ENCODE results near the gene TESK2.

Gene TESK2

DNA sequence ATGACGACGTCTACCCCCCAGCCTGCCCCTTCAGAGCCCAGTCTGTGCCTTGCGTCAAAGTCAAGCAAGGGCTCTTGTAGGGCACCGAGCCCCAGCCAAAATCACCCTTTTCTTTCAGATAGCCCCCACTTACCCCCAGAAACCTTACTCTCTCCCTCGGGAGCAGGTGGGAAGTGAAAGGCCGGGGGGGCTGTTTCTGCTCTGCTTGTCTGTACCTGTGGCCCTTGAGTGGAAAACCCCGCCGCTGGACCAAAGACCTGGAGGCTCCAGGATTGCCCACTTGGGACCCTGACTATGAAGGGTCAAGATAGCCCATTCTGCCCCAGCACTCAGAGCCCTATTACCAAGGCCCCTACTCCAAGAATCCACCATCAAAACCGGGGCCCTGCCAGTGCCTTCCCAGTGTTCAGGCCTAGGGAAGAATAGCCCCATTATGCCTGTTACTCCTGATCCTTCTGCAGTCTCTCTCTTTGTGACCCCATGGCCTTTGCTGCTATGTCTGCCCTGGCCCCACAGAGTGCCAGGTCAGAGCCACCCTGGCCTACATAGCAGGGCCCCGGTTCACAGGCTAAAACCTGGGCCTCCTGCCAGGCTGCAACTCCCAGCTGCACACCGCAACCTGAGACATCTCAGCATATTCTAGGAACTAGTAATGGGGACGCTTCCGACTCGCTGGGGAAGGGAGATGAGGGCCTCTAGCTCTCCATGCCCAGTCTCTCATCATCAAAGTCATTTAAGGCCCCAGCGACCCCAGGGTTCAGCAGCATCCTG, 186.5 kb downstream of the TESK2 start:
- DNase-seq (ENCODE audit: low spot score), result no peak

DNA sequence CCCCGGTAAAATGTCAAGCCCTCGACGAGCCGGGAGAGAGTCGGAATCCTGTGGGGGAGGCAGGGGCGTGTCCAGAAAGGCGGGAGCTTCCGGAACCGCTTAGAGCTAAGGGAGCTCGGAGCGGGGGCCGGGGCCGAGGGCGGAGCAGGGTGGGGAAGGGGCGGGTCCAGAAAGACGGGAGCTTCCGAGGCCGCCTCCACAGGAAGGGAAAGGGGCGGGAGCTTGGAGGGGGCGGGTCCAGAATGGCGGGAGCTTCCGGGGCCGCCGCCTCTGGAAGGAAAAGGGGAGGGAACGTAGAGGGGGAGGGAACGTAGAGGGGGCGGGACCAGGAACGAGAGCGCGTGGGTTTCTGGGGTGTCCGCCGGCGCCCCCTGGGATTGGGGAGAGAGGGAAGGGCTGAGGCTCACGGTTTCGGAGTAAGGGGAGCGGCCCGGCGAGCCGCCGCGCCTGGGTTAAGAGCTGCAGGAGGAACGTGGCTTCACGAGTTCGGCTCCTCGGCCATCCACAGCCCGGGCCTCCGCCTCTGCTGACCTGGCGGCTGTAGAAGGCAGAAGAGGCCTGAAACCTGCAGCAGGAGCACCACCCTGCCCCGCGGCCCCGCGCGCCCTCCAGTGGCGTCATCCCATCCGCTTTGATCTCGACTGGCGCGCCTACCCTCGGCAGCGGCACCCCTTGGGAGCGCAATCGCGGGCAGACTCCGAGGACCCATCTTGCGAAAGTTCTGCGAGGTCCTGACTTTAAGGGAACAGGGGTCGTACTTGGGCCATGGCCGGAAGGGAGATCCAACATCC, 187.2 kb downstream of the TESK2 start:
- DNase-seq (ENCODE audit: low spot score), result peak; percentile 97

DNA sequence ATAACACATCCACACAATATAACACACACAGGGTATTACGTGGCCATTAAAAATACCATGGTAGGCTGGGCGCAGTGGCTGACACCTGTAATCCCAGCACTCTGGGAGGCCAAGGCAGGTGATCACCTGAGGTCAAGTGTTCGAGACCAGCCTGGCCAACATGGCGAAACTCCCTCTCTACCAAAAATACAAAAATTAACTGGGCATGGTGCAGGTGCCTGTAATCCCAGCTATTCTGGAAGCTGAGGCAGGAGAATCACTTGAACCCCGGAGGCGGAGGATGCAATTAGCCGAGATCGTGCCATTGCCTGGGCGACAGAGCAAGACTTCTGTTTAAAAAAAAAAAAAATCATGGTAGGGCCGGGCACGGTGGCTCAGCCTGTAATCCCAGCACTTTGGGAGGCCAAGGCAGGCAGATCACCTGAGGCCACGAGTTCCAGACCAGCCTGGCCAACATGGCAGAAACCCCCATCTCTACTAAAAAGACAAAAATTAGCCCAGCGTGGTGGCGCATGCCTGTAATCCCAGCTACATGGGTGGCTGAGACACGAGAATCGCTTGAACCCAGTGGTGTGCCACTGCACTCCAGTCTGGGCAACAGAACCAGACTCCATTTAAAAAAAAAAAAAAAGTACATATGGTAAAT, 188.3 kb downstream of the TESK2 start:
- DNase-seq (ENCODE audit: low spot score), result no peak

GRCh38 chr1:45300669-45300997, 190.3 kb downstream of the TESK2 start:
- DNase-seq (ENCODE audit: low spot score), result no peak

DNA sequence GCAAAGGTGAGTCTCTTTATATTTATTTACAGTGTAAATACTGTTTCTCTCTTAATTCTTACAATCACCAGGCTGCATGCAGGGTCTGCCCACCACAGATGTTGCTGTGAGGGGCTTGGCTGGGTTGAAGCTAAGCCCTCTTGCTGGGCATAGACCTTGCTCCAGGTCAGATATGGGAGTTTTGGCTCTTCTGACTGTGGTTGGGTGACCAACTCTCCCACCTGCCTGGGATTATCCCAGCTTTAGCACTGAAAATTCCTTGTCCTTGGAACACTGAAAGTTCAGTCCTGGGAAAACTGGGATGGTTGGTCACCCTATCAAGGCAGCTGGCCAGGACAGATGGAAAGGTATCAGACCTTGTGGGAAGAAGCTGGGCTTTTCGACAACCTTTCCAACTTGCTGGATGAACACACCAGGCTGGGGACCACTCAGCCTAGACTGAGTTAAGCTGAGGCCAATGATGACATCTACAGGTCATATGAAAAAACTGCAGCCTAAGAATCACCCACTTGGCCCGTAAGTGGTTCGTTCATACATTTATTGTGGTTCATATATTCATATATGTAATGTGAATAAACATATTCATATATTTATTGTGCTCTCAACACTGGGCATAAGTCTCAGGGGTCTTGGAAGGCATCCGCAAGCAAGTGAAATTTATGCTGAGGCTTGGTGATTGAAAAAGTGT, 190.8 kb downstream of the TESK2 start:
- DNase-seq (ENCODE audit: low spot score), result peak; percentile 69

DNA sequence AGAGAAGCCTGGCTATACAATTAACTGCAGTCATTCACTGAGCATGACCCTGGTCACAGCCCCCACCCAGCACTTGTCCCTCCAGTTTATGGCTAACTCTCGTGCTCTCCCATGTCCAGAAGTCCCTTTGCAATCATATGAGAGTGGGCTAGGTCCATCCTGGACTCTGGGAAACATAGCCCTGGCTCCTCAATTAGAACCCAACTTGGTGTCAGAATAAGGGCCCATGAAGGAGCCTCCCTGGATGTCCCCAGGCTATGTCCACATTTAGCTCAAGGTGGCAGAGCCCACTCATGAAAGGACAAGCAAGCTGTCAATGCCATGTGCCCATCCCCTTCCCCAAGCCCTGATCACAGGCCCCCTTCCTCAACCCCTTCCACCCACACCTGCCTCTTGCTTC, 191.7 kb downstream of the TESK2 start:
- DNase-seq (ENCODE audit: low spot score), result no peak

DNA sequence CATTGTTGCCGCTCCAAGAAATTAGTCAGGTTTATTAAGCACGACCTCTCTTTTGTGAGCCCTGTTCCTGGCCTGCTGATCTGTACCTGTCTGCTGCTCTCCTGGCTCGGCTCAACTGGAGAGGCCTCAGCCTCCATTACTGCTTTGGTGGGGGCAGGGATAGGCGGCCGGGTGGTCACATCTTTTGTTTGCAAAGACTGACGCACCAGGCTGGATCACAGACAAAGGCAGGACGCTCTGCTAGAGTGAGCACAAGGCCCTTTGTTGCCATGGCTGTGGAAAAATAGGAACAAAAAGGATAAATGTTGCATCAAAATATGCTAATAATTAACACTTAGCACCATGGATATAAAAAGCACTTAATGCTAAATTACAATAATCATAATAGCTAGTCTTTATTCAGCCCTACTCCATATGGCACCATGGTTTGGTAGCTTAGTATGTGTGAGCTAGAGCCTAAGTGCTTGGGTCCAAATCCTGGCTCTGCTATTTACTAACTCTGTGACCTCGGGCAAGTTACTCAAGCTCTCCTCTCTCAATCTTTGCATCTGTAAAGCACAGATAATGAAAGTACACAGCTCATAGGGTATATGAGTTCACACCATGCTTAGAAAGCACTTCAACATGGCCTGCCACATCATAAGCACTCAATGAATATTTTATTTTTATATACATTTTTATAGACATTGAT, 193.2 kb downstream of the TESK2 start:
- DNase-seq (ENCODE audit: low spot score), result no peak
